CD4-positive, alpha-beta T cell treated with Interferon gamma for 1 hour (primary cell): ENCODE data around the gene MMP11.

Experiments
- DNase-seq: peaks from one replicate; pipeline ENCODE4 v3.0.0-alpha.2; 2020

The MMP11 gene

DNA sequence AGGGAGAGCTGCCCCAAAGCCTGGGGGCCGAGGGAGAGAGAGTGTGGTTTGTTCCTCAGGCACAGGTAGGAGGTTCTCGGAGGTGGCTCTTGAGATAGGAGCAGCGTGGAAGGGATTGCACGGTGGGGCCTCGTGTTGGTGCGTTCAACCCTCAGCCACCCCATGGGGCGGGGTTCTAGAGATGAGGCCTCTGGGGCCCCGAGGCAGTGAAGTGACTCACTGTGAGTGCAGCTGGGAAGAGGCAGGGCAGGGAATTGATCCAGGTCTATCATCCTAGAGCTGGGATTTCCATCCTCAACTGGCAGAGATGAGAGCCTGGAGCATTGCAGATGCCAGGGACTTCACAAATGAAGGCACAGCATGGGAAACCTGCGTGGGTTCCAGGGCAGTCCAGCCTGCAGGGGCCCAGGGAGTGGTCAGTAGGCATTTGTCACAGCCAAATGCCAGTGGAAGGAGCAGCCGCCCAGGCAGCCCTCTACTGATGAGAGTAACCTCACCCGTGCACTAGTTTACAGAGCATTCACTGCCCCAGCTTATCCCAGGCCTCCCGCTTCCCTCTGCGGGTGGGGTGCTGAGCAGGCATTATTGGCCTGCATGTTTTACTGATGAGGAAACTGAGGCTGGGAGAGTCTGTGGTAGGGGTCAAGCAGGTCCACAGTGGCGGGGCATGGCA is 9.0 kb downstream of the MMP11 start:
- no peak for DNase-seq

DNA sequence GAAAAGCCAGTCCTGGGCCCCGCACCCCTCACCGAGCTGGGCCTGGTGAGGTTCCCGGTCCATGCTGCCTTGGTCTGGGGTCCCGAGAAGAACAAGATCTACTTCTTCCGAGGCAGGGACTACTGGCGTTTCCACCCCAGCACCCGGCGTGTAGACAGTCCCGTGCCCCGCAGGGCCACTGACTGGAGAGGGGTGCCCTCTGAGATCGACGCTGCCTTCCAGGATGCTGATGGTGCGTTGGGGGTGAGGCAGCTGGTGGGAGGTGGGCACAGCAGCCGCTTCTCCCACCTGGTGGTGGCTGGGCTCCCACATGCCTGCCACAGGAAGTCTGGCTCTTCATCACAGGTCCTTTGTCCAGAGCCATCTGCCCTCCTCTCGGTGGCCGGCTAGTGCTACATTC is 9.6 kb downstream of the MMP11 start:
- DNase-seq = no peak

DNA sequence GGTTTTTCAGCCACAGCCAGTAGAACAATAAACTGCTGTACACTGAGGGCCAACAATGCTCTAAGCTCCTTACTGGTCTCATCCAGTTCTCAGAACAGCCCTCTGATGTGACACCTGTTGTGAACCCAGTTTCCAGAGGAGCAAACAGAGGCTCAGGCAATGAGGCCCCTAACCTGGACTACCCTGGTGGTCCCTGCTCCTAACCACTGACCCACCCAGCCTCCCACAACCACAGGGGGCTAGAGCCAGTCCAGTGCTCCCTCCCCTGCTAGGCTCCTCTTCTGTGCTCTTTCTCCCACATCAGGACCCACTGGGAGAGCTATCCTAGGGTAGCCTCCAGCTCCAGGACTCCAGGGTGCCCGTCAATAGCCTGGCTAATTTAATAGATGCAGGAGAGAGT is 10.1 kb downstream of the MMP11 start:
- DNase-seq = no peak

DNA sequence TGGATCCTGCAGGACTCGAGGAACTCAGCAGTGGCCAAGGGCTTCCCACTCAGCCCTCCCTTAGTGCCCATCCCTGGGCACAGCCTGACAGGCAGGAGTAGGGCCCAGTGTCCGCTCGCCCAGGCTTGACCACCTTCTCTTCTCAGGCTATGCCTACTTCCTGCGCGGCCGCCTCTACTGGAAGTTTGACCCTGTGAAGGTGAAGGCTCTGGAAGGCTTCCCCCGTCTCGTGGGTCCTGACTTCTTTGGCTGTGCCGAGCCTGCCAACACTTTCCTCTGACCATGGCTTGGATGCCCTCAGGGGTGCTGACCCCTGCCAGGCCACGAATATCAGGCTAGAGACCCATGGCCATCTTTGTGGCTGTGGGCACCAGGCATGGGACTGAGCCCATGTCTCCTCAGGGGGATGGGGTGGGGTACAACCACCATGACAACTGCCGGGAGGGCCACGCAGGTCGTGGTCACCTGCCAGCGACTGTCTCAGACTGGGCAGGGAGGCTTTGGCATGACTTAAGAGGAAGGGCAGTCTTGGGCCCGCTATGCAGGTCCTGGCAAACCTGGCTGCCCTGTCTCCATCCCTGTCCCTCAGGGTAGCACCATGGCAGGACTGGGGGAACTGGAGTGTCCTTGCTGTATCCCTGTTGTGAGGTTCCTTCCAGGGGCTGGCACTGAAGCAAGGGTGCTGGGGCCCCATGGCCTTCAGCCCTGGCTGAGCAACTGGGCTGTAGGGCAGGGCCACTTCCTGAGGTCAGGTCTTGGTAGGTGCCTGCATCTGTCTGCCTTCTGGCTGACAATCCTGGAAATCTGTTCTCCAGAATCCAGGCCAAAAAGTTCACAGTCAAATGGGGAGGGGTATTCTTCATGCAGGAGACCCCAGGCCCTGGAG is 10.9 kb downstream of the MMP11 start:
- no peak for DNase-seq

DNA sequence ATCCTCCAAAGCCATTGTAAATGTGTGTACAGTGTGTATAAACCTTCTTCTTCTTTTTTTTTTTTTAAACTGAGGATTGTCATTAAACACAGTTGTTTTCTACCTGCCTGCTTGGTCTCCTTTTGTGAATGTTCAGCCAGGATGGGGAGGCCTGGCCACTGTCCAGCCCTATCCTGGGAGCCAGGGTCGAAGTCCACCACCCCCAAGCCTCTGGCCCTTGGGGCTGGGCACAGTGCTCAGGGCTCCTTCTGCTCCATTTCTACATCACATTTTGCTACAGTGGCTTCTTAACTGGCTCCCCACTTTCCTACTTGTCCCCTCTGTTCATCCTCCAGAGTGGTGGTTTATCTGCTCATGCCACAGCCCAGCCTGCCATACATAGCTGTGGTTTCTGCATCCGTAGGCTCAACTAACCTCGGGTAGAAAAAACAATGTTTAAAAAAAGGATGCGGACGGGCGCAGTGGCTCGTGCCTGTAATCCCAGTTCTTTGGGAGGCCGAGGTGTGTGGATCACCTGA is 11.6 kb downstream of the MMP11 start:
- DNase-seq = no peak

DNA sequence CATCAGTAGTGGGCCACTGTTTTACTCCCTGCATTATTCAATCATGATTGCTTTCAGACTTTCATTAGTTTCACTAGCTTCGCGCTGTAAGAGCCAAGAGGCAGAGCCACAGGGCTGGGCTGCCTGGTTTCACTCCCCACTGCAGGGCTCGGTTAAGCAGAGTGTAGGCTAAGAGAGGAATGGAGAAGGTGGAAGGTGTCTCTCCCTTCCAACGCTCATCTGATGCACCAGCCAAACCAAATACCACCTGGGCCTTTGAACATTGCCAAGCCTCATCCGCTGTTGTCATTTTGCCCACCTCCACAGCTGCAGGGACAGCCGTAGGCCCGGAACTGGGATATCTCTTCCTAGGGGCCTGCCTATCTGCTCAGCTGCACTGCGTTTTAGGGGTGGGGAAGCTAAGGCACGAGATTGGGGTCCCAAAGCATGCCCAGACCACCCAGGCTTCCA is 13.6 kb downstream of the MMP11 start:
- no peak for DNase-seq

DNA sequence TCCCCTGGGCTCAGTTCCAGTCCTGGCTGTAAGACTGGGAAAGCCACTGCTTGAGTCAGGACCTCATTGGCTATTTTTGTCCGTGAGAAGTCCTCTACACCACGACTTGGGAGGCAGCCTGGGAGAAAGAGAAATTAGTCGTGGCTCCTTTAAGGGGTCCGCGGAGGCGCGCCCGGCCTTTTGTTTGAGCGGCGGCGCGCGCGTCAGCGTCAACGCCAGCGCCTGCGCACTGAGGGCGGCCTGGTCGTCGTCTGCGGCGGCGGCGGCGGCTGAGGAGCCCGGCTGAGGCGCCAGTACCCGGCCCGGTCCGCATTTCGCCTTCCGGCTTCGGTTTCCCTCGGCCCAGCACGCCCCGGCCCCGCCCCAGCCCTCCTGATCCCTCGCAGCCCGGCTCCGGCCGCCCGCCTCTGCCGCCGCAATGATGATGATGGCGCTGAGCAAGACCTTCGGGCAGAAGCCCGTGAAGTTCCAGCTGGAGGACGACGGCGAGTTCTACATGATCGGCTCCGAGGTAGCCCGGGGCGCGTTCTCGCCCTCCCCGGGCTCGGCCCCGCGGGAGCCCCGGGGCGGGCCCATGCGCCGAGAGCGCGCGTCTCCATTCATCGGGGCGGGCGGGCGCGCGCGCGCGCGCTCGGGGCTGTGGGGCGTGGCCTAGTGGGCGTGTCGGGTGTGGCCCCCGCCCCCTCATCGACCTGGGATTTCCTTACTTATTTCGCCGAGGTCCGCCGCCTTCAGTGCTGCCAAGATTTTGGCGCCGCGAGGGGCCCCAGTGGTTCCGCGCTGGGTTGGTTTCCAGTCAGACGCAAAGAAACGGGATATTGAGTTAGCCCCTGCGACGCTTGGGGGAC is 14.3 kb downstream of the MMP11 start, which contains the start of gene SMARCB1:
TSS of gene SMARCB1 (plus strand) at position 215 of the 848 bp plus-strand sequence. CDS start at position 419, 204 bp downstream.
- peak; percentile 87 for DNase-seq

DNA sequence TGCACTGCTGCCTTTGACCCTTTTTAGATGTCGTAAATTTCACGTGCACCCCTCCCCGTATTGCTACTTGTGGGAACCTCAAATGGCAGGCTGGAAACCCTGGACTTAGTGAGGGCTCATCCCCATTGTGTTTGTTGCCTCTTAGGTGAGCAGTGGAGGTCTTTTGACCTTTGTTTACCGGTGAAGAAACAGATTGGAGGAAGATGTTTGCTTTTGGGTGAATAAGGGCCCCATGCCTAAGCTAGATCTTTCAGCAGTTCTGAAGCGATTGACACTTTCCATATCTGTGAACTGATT is 14.9 kb downstream of the MMP11 start:
- DNase-seq = no peak

DNA sequence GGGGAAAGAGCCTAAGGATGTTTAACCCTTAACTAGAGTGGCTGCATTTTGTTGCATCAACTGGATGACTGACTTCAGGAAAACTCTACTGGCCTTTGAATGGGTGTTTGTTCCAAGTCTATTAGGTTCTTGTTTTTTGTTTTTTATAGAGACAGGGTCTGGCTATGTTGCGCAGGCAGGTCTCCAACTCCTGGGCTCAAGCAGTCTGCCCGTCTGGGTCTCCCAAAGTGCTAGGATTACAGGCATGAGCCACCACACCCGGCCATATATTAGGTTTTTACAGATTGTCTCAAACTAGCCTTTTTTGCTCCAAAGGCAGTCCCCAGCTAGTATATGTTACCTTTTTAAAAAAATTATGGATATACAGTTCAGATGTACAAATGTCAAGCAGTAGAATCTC is 15.3 kb downstream of the MMP11 start:
- DNase-seq = no peak

DNA sequence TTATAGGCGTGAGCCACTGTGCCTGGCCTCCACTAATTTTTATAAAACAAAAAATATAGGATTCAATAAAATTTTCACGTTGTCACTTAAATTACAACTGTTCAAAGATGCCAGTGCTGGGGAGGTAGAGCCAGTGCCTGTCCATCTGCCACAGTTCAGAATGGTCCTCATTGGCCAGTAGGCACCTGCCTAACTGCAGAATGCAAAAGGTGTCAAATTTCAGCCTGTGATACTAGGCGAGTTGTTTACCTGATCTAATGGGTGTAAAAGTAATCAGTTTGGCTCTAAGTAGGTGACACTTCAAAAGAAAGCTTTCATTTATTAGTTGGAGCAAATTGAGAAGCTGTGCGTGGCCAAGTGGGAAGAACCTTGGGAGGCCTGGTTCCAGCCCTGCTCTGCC is 16.5 kb downstream of the MMP11 start:
- DNase-seq = no peak

DNA sequence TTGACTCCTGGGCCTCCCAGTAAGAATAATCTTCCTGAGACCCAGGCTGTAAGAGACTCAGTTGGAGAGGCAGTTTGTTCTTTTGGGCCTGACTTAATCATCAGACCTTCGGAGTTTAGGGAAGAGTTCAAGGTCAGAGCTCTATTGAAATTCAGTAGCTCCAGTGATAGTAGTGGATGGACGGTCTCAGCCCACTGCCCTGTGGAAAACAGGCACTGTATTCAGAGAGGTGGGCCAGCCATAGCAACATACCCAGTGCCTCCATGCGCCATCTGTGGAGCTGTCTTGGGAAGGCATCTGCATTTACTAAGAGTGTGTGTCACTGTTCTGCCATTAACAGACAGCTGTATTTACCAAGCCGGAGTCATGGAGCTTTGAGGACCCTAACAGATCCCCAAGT is 17.0 kb downstream of the MMP11 start:
- no peak for DNase-seq

DNA sequence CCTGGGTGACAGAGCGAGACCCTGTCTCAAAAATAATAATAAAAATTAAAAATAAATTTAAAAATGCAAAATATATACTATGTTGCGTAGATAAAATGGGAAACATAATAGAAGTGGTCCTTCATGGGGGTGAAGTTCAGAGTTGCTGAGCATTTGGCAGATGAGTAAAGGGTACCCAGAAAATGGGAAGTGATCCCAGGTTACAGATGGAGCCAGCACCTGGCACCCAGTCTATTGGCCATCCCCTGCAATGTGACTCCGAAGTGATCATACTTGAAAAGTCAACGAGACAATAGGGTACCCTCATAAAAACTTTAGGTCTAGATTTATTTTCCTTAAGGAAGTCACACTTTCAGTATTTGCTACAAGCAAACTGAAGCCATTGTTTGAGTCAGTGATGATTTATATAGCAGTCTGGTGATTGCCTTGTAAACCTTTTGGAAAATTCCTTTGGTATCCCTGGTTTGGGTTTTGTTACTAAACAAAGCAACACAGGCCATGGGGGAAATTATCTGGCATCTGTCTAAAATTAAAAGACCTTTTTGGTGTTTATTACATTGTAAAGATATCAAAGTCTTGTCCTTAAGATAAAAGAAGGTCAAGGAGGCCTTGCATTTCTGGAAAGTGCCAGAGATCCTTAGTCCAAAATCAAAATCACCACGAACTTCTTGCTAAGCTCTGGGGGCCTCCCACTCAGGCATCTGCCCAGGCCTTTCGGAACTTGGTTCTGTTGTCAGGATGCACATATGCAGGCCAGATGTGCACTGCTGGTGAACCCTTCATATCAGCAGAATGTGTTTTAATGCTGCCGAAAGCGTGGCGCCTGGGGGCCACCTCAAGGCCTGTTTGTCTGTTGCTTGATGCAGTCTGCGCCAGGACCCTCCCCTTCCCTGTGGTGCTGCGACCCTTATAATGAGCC is 18.4 kb downstream of the MMP11 start:
- no peak for DNase-seq

DNA sequence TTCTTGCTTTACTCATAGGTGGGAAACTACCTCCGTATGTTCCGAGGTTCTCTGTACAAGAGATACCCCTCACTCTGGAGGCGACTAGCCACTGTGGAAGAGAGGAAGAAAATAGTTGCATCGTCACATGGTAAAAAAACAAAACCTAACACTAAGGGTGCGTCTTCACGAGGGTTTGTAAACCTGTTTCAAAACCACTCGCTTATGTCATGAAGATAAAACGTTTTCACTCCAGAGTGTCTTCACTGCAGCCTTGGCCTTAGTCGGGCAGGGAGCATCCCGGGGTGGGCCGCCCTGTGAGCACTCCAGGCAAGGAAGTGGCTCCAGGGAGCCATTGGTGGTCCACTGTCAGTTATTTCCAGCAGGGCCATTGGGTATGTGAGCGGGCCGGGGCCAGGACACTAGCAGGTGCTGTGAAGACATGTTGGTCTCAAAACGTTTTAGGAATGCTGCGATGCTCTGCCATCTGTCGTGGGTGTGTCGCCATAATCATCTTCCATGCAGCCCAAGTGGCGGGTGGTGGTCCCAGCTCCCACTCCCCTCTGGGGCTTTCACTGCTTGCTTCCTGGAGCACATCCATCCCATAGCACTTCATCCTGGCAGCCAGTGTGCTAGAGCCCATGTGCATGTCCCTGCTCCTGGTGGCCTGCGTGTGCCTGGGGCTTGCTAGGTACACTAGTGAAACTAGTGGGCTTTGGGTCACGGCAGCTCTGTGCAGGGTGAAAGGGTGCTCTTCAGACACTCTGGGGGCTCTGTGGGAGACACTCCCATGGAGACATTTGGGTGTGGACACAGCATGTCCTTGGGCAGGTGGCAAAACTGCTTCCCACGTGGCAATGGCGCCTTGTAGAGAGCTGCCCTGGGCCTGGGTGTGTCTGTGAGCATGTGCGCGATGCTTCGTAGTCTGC is 19.3 kb downstream of the MMP11 start:
- no peak for DNase-seq

DNA sequence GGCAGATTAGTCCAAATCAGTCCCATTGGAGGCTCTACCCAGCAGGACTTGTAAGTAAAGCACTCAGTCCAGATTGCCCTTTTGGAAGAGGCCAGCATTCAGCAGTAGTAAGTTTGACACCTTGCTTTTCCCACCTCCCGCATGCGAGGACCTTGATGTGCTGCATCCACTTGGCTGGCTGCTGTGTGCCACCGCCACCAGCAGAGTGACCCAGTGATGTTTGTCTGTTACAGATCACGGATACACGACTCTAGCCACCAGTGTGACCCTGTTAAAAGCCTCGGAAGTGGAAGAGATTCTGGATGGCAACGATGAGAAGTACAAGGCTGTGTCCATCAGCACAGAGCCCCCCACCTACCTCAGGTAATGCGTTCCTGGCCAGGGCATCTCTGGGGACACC is 20.7 kb downstream of the MMP11 start:
- no peak for DNase-seq

DNA sequence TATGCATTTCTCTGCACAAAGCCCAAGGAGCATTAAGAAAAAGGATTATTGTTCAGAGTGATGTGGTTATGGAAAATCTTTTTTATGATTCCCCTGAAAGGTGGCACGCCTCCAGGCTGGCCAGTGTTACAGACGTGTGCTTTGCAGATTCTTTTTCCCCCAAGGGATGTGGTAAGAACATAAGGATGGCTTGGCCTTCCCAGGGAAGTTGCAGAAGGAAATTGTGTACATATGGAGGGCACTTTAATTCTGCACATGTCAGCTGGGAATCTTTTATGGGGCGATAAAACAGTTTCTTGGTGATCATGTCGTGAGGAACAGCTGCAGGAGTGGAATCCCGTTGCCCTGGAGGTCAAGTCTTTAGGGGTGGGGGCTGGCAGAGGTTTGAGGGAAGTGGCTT is 23.8 kb downstream of the MMP11 start:
- DNase-seq = no peak

DNA sequence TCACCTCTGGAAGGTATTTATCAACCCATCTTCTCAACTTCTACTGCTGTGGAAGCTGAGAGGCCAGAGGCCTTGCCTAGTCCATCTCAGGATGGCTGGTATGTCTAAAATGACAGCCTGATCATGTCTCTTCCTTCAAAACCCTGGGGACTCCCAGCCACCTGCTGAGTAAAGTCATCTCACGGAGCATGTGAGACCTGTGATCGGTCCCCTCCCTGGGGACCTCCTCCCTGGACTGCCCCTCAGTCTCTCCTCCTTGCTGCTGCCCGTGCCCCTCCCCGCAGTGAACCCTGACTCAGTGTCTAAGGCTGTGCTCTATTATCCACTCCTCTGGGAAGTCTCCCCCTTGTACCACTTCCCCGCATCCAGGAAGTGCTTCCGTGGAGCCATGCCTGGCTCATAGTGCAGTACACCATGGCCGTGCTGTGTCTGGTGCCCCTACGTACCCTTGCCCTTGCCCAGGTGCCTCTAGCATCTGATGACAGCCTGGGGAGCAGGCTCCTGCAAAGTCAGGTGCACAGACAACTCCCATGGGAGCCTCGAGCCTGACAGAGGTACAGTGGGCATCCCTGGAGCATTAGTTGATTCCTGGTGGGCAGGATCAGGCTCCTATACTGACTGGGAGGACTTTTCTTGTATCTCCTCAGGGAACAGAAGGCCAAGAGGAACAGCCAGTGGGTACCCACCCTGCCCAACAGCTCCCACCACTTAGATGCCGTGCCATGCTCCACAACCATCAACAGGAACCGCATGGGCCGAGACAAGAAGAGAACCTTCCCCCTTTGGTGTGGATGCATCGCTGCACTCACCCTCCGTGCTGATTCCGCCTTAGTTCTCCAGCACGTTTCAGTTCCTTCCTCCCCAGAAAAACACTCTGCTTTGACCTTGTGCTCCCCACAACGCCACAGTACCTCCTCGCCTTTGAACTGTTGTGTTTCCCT is 27.9 kb downstream of the MMP11 start:
- peak; percentile 42 for DNase-seq

DNA sequence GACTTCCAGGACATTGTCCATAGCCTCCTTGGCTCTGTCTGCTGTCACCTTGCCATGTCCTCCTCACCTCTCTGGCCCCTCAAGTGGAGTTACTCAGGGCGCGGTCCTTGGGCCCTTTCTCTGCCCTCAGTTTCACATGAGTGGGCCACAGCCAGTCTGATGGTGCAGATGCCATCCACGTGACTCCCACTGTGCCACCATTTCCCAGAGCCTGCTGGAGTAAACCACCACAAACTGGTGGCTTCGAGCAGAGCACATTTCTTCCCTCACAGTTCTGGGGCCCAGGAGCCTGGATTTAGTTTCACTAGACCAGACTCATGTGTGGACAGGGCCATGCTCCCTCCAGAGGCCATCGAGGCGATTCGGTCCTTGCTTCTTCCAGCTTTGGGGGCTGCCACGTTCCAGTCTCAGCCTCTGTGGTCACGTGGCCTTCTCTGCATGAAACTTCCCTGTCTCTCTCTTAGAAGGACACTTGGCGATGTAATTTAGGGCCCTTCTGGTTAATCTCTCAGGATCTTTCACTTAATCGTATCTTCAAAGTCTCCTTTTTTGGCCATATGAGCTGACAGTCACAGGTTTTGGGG is 28.7 kb downstream of the MMP11 start:
- DNase-seq = no peak

DNA sequence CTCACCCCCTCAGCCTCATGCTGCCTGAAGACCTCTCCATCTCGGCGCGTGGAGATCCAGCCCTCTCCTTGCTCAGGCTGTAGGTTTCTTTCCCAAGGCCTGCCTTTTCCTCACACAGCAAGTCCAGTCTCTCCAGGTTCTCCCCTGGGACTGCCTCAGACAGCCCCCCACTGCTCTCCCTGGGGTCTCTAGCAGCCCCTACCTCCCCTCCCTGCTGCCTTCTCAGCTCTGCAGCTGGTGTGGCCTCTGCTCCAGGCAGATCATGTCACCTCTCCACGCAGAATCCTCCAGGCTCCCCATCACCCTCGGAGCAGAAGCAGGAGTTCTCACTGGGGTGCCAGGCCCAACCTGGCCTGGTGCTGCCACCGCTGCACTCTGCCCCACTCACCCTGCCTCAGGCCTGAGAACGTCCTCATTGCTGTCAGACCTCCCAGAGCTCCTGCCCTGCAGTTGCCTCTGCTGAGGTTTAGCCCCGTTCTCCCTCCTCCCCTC is 29.3 kb downstream of the MMP11 start:
- no peak for DNase-seq
